GOT3 (cell line): ENCODE data around the gene SRSF1.

Source experiments
- DNase-seq: peaks from one replicate; lab custom pipeline; 2025; ENCODE audit warnings: mixed read lengths; lab: John Stamatoyannopoulos, UW

The SRSF1 gene

GRCh38 chr17:58019039-58019438, 12.0 kb upstream of the SRSF1 start:
- DNase-seq, result no peak

GRCh38 chr17:58010067-58010799, 3.2 kb upstream of the SRSF1 start:
- no peak for DNase-seq

- DNase-seq, result no peak
Observed at GRCh38 chr17:58007781-58008706, 998 bp upstream of the SRSF1 start.

GRCh38 chr17:58006560-58006923, 504 bp downstream of the SRSF1 start:
- DNase-seq, result no peak

GRCh38 chr17:58005728-58006559, 1.1 kb downstream of the SRSF1 start:
- DNase-seq, result no peak

GRCh38 chr17:58005031-58005727, 1.9 kb downstream of the SRSF1 start:
- DNase-seq, result no peak

GRCh38 chr17:58004060-58004459, 3.0 kb downstream of the SRSF1 start:
- no peak for DNase-seq

- no peak for DNase-seq
Observed at GRCh38 chr17:58002973-58003372, 4.1 kb downstream of the SRSF1 start.

- DNase-seq, result no peak
Observed at GRCh38 chr17:58002154-58002948, 4.7 kb downstream of the SRSF1 start.

- no peak for DNase-seq
Observed at GRCh38 chr17:58001461-58002124, 5.5 kb downstream of the SRSF1 start.

- DNase-seq, result no peak
Observed at GRCh38 chr17:57999496-58000017, 7.5 kb downstream of the SRSF1 start.

- DNase-seq, result no peak
Observed at GRCh38 chr17:57999010-57999495, 8.0 kb downstream of the SRSF1 start.

- no peak for DNase-seq
Observed at GRCh38 chr17:57997085-57997809, 9.8 kb downstream of the SRSF1 start.

- DNase-seq, result peak; percentile 39
Observed at GRCh38 chr17:57995076-57995956, 11.7 kb downstream of the SRSF1 start.

GRCh38 chr17:57994436-57994835, 12.6 kb downstream of the SRSF1 start:
- DNase-seq, result no peak

GRCh38 chr17:57993471-57994365, 13.3 kb downstream of the SRSF1 start:
- no peak for DNase-seq

- DNase-seq, result no peak
Observed at GRCh38 chr17:57991537-57991936, 15.5 kb downstream of the SRSF1 start.
